Kidney capillary endothelial cell (primary cell): ENCODE measurements around the gene IDH2.
"Not testable (repeated sequence)": the region's sequence is repeated elsewhere in the genome, so short reads cannot be mapped to it uniquely, and the experiment has no call there.

ENCODE experiments used
- DNase-seq: peaks from one replicate; pipeline ENCODE4 v3.0.0-alpha.2; 2018; ENCODE audit warnings: low spot score

Gene IDH2

DNA sequence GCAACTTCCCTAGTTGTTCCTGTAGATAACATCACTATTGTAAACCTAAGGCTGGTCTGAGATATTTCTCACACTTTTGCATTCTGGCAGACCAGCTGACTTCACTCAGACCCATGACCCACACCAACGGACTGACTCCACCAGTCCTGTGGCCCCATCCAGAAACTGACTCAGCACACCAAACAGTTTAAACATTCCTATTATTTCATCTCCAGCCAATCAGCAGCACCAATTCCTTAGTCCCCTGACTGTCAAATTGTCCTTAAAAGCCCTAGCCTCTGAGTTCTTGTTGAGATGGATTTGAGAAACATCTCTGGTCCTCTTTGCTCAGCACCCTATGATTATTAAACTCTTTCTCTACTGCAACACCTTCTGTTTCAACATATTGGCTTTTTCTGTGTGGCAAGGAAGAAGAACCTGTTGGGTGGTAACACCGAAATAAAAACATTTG lies 12.2 kb upstream of the IDH2 start:
- no peak for DNase-seq

DNA sequence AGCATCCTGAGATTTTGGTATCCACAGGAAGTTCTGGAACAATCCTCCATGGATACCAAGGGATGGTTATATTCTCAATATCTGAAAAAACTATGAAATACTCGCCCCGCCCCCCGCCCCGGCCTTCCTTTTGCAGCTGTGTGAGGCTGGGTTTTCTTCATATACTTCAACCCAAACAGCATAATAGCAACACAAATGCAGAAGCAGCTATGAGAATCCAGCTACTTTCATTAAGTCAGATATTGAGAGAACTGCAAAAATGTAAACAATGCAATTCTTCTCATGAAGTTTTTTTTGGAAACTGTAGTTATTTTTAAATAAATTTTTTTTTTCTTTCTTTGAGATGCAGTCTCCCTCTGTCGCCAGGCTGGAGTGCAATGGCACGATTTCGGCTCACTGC lies 10.9 kb upstream of the IDH2 start:
- no peak for DNase-seq

DNA sequence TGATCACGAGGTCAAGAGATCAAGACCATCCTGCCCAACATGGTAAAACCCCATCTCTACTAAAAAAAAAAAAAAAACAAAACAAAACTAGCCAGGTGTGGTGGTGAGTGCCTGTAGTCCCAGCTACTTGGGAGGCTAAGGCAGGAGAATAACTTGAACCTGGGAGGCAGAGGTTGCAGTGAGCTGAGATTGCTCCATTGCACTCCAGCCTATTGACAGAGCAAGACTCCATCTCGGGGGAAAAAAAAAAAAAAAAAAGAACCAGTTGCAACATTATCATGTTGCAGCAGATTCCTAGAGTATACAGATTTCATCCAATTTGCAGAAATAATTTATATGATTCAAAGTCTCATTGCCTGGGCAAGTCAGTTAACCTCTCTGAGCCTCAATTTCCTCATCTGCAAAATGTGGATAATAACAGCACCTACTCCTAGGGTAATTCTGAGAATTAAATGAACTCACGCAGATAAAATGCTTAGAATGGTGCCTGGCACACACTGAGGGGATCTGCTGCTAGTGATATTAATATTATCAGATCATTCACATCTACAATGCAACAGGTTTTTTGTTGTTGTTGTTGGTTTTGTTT lies 7.0 kb upstream of the IDH2 start:
- DNase-seq, result not testable (repeated sequence)

DNA sequence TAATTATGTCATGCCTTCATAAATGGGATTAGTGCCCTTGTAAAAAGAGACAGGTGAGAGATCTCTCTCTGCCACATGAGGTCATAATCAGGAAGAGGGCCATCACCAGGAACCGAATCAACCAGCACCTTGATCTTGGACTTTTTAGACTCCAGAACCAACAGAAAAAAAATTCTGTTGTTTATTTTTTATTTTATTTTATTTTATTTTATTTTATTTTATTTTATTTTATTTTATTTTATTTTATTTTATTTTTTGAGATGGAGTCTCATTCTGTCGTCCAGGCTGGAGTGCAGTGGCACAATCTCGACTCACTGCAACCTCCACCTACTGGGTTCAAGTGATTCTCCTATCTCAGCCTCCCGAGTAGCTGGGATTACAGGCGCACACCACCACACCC lies 5.8 kb upstream of the IDH2 start:
- not testable (repeated sequence) for DNase-seq

DNA sequence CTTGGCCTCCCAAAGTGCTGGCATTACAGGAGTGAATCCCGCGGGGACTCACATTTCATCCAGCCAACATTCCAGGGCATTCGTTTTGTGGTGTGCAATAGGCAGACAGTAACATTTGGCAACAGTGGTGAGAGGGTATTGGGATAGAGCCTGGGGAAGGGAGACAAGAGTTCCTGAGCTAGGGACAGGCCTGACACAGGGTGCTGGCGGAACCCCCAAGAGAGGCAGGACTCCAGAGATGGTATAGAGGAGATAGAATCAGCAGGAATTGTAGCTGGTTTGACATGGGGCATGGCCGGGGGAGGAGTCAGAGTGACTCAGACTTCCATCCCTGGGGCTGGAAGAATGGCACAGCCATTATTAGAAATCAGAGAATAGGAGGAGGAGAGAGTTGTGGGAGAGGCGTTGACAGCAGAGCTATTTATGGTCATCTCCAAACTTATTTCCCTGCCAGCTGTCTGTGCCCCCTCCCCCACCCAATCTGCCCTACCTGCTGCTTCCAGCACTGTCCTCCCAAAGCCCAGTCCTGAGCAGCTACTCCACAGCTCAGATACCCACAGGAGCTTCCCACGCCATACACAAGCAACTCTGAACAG lies 4.4 kb upstream of the IDH2 start:
- peak; percentile 46 for DNase-seq

DNA sequence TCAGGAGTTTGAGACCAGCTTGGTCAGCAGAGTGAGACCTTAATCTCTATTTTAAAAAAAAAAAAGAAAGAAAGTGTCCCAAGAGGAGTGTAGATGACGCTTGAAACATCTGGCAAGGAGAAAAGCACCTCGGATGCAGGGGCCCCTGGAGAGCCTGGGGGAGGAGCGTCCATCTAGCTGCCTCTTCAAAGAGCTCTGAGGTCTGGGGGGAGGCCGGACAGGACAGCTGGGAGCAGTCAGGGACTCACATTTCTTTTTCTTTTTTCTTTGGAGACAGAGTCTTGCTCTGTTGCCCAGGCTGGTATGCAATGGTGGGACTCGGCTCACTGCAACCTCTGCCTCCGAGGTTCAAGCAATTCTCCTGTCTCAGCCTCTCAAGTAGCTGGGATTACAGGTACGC lies 3.3 kb upstream of the IDH2 start:
- DNase-seq, result no peak

DNA sequence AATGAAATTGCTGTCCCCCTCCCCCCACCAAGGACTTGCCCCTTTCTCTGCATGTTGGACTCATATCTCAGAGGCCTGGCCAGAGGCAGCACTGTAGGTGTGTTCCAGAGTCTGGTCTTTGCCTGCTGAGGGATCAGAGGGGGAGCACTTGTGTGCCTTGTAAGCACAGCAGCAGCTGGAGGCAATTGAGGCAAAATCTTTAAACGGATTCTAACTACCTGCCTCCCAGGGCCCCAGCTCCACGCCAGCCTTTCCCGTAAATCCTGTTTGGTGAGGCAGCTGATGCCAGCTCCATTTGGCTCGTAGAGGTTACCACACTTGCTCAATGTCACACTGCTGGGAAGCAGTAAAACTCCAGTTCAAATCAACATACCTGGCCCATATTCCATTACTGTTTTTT lies 2.3 kb upstream of the IDH2 start:
- no peak for DNase-seq

DNA sequence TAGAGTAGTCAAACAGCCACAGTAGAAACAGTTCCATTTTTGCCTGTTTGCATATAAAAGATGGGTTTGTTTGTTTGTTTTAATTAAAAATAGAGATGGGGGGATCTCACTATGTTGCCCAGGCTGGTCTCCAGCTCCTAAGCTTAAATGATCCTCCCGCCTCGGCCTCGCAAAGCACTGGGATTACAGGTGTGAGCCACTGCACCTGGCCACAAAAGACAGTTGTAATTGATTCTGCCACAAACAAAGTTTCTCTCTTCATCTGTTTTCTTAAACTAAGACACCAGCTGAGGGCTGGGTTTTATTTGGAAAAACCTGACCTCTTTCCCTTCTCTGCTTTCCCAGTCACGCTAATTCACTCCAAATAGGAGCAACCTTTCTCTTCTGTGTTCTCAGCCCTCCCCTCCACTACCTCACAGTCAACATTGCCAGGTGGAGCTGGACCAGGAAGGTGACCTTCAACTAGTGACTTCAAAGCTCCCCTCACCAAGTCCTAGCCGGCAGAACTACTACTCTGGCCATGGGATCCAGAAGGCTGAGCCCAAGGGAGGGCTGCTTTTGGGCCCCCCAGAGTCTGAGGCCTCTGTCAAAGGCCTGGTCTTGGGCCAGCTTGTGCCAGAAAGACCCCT lies 1.5 kb upstream of the IDH2 start:
- DNase-seq, result no peak

DNA sequence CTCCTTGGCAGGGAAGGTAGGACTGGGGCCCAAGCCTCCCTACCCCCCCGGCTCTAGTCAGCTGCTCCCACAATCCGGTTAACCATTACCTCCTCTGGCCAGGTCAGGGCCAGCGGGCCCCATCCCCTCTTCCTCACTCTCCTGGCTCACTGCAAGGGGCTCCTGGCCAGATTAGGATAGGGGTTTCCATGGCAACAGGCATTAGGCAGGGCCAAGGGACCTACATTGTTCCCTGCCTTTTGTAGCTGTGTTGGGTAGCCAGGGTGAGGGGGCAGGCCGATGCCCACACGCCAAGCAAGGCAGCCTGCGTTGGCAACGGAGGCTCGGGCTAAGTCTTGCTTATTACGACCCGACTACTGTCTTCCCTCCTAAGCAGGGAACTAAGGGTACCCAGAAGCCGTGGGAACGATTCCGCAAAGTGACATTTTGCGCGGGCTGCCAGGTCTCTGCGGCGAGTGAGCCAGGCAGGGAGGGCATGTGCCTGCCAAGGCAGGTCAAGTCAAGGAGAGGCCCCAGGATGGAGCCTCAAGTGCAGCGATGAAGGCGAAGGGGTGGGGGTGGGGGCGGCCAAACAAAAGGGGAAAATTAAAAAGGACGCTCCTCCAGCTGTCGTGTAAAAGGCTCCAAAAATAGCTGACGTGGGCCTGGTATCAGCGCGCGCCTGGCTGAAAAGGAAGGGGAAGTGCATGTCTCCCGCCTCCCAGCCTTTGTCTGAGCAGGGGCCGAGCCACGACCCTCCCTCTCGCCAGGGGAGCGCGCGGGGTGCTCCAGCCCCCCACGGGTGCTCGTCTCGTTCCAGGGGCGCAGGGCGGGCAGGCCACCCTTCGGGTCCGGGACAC lies 919 bp downstream of the IDH2 start:
- peak; percentile 26 for DNase-seq

DNA sequence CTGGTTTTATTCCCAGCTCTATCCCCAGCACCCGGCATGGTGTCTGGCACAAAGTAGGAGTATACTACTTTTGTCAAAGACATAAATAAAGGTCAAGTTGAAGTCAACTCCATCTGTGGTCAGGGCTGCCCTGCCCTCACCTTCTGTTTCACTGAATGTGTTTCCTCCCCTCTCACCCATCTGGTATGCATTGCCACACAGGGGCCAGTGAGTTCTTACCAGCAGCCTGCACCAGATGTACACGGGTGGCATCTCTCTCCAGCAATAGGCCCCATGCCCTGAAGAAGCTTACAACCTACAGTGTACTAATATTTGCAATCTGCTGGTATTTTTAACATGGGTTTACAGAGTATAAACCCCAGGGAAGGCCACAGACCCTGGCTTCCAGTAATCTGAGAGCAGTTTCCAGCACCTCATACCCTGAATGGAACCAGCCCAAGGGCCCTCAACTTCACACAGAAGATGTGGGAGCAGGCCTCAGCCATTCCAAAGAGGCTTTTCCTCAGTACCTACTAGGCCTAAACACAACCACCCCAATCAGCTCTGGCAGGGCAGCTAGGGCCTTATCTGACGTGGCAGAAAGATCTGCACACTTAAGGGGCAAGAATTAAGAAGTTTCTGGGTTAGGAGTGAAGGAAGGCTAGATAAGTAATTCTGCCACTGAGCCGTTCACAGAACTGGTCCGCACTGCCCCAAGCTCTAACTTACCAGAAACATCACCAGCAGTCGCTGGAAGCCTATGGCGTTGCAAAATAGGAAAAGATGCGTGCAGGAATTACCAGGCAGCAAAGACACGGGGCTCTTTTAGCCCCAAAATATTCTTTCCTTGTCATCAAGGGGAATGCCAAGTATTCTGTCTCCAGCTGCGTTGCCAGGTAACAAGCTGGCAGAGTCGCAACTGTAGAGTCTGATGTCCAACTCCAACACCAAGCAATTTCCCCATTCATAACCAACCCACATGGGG lies 2.1 kb downstream of the IDH2 start:
- DNase-seq, result no peak

DNA sequence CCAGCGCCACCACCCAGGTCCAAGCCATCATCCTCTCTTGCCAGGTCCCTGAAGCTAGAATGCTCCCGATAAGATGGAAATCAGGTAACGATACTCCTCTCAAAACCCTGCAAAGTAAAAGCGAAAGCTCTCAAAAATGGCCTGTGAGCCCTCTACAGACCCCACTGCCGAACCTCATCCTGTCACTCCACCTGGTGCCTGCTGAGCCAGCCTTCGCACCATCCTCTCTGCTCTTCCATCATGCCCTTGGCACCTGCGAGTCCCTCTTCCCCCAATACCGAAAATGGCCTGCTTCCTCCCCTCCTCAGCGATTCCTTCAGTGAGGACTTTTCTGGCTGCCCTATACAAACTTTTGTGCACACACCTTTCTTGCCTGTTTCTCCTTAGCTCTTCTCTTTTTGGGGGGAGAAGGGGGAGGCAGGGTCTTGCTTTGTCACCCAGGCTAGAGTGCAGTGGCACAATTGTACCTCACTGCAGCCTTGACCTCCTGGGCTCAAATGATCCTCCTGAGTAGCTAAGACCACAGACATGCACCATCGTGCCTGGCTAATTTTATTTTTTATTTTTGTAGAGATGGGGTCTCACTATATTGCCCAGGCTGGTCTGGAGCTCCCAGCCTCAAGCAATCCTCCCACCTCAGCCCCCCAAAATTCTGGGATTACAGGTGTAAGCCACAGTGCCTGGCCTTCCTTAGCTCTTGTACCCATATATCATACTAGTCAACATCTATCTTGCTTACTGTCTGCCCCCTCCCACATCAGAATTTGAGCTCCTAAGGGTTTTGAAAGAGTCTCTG lies 3.0 kb downstream of the IDH2 start:
- DNase-seq, result no peak

DNA sequence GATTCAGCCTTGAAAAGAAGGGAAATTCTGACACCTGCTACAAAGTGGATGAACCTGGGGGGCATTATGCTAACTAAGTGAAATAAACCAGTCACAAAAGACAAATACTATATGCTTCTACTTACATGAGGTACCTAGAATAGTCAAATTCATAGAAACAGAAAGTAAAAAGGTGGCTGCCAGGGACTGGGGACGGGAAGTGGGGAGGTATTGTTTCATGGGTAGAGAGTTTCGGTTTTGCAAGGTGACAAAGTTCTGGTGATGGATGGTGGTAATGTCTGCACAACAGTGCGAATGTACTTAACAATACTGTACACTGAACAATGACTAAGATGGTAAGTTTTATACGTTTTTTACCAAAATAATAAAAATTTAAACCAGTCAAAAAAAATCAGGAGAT lies 4.8 kb downstream of the IDH2 start:
- DNase-seq, result no peak

DNA sequence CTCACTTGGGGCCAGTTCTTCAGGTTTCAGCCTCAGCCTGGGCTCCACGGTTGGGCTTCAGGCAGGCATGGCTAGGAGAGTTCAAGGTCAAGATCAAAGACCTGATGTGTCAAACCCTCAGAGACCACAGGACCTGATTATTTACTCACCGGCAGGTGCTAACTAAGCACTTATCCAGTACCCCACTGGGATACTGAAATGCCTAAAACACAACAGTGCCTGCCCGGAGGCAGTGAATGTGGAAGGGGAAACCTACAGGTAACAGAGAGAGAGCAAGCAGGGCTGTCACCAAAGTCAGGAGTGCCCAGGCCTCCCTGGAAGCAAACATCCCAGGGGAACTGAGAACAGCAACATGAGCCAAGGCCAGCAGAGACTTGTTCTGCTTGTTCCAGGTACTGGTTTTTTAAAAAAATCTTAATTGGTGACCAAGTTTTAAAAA lies 6.7 kb downstream of the IDH2 start:
- DNase-seq, result no peak

DNA sequence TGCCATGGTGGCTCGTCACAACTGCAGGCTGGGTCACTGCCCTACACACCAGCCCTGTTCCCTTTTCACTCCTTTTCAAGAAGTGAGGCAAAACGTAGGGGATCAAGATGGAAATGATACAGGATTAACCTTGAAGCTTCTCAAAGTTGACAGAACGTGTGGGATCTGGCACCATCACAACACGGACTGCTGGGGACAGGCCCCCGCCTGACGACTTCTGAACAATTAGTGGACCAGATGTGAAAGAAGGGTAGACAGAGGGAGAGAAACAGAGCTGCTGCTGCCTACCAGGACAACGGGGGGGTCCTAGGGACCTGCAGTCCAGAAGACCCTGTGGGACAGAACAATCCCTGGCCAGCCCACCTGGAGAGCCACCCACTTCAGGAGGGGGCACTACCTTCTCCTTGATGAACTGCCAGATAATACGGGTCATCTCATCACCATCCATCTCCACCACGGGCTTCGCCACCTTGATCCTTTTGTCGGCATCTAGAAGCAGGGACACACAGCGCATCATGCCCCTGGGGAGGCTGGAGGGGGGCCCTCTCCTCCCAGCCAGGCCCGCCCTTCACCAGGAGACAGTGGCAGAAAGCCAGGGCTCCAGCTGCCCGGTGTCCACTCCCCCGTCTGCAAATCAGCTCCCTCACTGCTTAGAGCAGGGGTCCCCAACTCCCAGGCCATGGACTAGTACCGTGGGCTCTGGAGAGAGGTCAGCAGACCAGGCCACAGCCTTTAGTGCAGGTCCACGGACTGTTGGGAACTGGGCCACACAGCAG lies 10.9 kb downstream of the IDH2 start:
- DNase-seq, result no peak

DNA sequence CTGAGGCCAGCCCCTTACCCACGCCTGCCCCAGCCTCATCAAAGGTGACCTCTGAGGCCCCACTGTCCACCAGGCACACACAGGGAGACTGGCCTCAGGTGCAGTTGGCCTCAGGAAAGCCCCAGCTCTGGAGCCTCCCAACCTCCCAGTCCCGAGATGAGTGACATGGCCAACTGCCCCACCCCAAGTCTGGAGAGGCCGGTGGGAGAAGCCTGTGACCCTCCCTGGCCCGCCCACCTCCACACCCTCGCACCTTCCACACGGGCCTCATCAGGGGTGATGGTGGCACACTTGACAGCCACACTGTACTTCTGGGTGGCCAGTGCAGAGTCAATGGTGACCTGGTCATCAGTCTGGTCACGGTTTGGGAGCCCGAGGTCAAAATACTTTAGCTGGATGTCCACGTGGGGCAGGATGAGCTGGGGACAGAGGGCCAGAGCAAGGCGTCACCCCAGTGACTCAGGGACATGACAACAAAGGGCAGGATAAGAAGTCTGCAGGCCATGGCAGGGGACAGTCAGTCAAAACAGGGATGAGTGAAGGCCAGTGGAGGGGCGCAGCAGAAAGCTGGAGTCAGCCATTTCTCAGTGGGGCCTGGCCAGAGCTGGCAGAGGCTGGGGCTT lies 11.9 kb downstream of the IDH2 start:
- DNase-seq, result no peak

DNA sequence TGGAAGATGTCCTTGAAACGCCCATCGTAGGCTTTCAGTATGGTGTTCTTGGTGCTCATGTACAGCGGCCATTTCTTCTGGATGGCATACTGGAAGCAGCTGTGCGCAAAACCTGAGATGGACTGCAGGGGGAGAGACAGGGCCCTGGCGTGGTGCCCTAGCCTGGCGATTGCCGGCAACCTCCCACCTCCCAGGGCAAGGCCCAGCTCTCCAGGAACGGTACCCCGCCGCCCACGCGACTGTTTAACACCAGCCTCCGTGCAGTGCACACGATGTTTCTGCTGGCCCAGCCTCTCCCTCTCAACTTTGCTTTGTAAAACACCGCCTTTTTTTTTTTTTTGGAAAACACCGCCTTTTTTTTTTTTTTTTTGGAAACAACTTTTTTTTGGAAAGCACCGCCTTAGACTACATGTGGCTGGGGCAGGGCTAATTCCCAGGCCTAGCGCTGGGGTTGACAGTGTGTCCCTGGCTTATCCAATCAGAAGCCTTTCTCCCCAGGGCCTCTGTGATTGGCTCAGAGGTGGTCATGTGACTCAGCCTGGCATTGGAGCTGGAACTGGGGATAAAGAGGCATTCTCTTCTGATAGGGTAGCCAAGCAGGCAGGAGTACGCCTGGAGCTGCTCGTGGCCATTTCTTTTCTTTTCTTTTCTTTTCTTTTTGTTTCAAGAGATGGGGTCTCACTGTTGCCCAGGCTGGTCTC lies 14.7 kb downstream of the IDH2 start:
- no peak for DNase-seq

DNA sequence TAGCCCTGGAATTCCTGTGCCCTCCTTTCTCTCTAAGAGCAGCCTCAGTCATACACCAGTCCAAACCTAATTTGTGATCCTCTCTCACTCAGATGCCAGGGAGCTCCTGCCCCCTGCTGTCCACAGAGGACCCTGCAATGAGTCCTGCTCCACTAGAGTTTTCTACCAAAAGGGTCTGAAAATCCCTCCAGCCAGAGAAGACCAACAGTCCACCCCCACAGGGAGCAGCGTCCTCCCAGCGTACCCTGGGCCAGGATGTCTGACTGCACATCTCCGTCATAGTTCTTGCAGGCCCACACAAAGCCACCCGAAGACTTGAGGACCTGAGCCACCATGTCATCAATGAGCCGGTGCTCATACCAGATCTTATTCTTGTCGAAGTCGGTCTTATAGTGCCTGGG lies 15.4 kb downstream of the IDH2 start:
- DNase-seq, result no peak

DNA sequence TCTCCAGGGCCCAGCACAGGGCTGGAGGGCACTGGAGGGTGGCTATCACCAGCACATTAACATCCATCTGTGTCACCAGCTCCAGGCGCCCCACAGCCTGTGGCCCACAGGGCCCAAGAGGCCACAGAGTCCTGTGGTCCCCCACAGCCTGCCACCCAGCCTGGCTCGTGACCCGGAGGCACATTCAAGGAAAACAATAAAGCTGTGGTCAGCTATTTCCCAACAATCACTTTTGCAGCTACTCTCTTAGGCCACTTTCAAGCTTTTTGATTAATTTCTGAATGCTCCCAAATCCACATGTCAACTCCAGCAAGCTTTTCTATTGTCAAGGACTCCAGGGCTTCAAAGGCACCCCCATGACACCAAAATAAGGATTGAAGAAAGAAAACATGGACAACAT lies 16.7 kb downstream of the IDH2 start:
- DNase-seq, result no peak

DNA sequence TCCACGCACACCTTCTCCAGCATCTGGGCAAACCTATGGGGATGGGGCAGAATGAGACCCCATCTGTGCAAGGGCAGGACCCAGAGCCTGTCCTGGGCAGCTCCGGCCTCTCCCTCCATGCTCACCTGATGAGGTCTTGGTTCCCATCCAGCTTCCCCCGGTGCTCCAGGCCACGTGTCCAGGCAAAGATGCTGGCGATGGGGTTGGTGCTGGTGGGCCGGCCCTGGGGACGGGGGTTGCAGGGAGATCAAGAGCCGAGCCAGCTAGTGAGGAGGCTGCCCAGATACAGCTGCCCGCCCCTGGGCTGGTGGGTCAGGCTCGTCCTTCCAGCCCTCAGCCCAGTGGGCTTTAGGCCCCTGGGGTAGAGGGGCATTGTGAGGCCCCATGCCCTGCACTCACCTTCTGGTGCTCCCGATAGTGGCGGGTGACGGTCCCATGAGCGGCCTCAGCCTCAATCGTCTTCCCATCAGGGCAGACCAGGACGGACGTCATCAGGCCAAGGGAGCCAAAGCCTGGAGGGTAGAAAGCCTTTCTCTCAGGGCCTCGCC lies 17.3 kb downstream of the IDH2 start:
- DNase-seq, result no peak
